Gastroesophageal sphincter (tissue), 3 donors: ENCODE measurements around the gene DOLPP1.

Source experiments
- CTCF ChIP-seq, 4 experiments: fragments of 200-600 bp in 2 of 4; fragments of 450-650 bp in 2 of 4; sonication (generic) in 1 of 4; IDR thresholded peaks; one replicate each; pipeline ENCODE4 v1.5.1; 2017 to 2019; ENCODE audit warnings: antibody characterized with exemption in 4 of 4, mild to moderate bottlenecking in 2 of 4, moderate library complexity in 2 of 4
- EP300 ChIP-seq: sonication (generic); formaldehyde crosslinking; IDR thresholded peaks from one replicate; pipeline ENCODE4 v1.6.1; 2017; ENCODE audit warnings: antibody characterized with exemption, mild to moderate bottlenecking
- POLR2A ChIP-seq, 2 donors: fragments of 450-650 bp; IDR thresholded peaks; one replicate each; pipeline ENCODE4 v1.6.1; 2017; ENCODE audit warnings: antibody characterized with exemption in 2 of 2, mild to moderate bottlenecking in 2 of 2, moderate library complexity in 1 of 2
- POLR2AphosphoS5 ChIP-seq: sonication (generic); formaldehyde crosslinking; IDR thresholded peaks from one replicate; pipeline ENCODE4 v1.6.1; 2017; ENCODE audit warnings: antibody characterized with exemption

GRCh38 chr9:129113645-129114304, 32.9 kb downstream of the DOLPP1 start:
- TF ChIP-seq POLR2A (IDR thresholded peaks at IDR 0.05), result no peak
- no peak for TF ChIP-seq CTCF (IDR thresholded peaks at IDR 0.05)
- TF ChIP-seq EP300, result no peak
- TF ChIP-seq POLR2AphosphoS5, result no peak
